HL-60/S4 (cell line): ENCODE measurements around the gene CTNS.

Experiments
- in situ Hi-C: fragments of 300-500 bp; cut with MboI; formaldehyde crosslinking; loops from 2 replicates; pipeline ENCODE4 v1.14.3; 2022; ENCODE audit warnings: low sequenced_read_pairs

CTNS gene

DNA sequence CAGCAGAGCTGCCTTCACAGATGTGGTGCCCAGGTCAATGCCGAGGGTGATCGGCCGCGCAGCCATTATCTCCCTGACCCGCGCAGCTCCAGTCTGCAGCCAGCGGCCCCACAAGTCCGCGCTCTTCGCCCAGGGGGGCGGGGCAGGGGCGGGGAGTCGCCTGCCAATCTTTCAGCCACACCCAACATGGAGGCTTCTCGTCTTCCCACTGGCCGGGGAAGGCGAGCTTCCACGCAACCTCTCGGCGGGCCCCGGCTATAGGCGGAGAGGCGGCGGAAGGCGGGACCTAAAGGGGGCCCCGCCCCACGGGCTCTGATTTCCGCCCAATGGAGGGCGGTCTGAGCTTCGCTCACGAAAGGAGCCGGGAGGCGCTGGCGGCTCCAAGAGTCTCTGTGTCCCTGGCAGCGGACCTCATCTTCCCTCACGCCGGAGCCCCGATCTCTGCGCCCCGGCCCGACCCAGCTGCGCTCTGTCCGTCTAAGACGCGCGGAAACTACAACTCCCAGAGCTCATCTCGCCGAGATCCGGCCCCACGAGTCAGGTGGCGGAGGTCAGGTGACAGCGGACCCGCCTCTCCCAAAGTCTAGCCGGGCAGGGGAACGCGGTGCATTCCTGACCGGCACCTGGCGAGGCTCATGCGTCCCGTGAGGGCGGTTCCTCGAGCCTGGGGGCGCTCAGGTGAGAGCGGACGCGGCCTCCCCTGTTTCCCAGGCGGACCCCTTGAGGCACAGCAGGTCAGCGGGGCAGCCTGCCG lies at the start of gene CTNS, which contains the start of gene SHPK:
TSS of gene CTNS (plus strand) at position 607 of the 754 bp plus-strand sequence. CDS start 3,447 bp downstream, outside the sequence.
TSS of gene SHPK (minus strand) at position 97 of the 754 bp plus-strand sequence. CDS start at position 66, 31 bp downstream.
- in situ Hi-C loops: no loop called here

DNA sequence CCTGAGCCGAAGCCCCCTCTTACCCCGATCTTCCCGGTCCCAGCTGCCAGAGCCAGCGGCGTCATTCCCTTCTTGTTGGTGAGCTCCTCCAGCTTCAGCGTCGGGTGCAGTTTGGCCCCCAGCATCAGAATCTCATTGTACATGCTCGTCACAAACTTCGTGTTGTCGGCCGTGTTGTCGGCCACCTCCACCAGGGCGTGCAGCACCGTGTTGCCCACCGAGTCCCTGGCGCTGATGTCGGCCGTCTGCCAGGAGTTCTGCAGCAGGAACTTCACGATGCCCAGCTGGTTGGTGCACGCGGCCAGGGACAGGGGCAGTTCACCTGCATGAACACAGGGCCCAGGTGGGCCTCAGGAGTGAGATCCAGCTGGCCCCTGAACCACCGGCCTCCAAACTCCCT lies 46.8 kb upstream of the CTNS start:
- in situ Hi-C loops: no loop called here

DNA sequence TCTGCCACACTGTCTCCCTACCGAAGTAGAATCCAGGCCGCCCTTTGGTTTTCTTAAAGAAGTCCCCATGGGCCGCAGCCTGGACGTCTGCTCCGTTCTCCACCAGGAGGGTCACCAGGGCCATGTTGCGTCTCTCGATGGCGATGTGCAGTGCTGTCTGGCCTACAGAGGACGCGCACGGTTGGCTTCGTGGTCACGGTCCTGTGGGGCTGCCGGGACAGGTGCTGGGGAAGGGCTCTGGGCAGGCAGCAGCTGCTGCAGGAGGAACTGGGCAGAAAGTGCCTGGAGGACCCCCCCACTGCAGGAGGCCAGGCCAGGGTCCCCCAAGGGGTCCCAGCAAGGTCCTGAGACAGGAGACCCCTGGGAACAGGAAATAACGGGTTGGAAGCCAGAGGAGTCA lies 46.3 kb upstream of the CTNS start:
- in situ Hi-C loops: no loop called here

DNA sequence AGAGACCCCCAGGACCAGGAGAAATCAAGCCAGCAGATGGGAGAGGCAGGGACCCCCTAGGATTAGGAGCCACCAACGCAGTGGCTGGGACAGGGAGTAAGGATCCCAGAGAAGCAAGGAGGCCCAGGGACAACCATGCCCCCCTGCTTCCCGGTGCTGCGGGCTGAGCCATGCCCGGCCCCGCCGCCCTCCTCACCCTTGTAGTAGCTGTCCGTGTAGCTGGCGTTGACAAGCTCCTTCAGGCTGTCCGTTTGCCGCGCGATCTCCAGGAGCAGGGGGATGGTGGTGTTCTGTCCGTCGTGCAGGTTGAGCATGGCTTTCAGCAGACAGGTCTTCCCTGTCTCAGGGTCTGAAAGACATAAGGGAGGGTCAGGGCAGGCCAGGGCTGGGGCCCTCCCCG lies 45.8 kb upstream of the CTNS start:
- in situ Hi-C loops: no loop called here

DNA sequence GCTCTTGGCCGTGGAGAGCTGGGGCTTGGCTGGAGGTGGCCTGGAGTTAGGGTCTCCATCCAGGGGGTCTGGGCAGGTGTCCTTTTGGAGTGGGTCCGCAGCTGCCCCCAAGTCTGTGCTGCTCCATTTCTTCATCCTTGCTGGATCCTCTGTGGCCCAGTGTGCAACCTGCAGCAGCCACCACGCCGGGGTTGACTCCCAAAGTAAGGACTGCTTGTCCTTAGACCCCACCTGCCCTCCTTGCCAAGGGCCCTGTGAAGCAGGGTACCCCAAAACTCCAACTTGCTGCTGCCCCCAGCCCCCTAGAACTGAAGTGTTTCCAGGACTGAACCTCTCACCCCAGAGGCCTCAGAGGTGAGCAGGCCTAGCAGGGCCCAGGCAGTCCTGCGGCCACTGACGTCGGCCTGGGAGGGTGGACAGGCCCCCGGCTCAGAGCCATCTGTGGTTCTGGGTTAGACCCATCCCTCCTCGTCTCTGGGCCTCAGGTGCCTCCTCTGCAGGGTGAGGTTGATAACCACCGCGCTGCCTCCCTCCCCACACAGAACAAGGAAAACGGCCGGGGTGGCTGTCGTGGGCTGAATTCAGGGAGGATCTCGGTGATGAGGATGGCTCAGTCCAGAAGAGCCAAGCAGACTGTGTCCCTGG lies 44.2 kb upstream of the CTNS start:
- in situ Hi-C loops: no loop called here

DNA sequence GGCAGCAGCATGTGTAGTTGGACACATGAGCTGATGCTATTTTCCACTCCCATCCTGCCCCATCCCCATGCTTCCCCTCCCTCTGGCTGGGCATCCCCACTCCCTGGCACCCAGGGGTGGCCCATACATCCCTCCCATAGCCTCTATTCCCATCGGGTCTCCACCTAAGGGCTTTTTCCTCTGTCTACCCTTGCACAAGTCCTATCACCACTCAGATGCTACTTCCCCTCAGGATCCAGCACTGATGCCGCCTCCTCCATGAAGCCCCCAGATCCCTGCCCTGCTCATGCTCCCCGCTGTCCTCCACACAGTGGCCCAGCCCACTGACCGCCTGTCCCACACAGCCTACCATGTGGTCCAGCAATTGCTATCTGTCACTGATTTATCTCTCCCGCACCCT lies 43.2 kb upstream of the CTNS start:
- in situ Hi-C loops: no loop called here

DNA sequence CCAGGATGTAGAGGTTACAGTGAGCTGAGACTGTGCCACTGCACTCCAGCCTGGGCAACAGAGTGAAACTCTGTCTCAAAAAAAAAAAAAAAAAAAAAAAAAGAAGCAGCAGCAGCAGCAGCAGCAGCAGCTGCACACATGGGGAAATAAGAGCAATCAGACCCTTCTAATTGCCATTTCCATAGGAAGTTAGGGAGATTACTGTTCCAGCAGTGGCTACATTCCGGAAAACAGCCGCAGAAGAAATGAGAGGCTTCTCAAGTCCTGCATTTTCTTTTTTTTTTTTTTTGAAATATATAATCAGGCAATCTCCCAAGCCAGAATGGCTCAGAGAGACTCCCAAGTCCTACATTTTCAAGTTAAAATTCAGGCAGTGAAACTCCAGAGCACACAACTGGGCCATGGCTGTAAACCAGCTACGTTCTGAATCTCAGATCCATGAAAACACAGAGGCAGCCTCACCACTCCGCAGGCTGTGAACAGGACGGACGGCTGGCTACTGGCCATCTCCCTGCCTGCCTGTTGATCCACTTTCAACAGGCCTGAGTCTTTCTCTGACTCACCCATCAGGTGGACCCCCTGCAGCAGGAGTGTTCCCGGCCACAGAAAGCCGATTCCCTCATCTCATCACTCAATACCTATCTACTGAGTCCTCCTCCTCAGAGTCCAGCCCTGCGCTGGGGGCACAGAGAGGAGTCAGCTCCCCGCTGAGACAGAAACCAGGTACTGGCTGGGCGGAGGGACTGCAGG lies 42.3 kb upstream of the CTNS start:
- in situ Hi-C loops: no loop called here

DNA sequence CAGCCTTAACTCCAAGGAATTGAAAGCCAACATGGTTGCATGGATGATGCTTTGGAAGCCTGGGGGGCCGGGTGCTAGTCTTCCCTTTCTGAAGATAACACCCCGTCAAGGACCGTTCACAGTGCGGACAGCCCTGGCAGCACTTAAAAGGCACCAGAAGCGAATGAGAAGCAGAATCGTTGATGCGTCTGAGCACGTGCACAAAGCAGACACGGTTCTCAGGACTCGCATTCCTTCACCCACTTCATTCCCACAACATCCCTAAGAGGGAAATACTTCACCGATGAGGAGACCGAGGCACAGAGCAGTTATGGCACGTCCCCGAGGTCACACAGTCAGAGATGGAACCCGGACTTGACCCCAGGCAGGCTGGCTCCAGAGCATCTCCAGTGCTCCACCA lies 41.6 kb upstream of the CTNS start:
- in situ Hi-C loops: no loop called here

DNA sequence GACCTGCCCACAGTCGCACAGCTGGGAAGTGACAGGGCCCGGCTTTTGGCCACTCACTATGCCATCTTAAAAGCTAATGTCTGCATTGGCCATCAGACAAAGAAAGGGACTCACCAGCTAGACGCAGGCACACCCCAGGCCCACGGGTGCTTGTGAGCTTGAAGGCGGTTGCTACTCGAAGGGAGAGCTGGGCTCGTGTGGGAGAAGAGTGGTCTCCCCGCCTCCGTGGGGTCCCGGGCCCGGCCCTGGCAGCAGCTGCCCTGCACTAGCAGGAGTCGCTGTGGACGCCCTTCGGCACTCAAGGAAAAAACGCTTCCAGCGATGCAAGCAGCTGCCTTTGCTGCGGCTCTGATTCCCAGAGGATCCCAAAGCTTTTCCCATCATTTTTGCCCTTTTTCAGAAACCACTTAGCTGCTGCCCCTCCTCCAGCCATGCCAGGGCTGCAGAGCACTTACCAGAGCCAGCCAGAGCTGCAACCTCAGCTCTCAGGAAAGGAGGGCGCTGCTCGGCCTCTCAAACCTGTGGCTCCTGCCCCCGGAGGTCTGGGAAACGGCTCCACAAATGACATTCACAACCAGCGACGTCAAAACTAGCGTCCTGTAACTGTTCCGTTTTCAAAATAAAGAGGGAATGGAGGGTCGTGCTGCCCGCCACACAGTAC lies 39.6 kb upstream of the CTNS start:
- in situ Hi-C loops: no loop called here

DNA sequence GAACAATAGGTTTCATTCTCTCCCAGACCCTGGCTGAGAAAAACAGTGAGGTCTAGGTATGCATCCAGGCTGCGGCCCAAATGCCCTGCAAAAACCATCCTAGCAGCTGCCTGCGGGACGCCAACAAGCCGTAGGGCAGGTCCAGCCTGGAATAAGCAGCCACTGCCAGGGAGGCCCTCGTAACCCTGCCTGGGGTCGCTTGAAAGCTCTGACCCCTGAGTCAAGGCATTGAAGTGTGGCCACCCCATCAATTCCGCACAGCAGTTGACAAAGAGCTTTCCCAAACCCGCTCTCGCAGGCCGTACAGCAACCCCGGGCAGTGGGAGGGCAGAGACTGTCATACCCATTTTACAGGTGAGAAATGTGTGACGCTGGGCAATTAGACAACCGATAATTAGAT lies 38.5 kb upstream of the CTNS start:
- in situ Hi-C loops: no loop called here

DNA sequence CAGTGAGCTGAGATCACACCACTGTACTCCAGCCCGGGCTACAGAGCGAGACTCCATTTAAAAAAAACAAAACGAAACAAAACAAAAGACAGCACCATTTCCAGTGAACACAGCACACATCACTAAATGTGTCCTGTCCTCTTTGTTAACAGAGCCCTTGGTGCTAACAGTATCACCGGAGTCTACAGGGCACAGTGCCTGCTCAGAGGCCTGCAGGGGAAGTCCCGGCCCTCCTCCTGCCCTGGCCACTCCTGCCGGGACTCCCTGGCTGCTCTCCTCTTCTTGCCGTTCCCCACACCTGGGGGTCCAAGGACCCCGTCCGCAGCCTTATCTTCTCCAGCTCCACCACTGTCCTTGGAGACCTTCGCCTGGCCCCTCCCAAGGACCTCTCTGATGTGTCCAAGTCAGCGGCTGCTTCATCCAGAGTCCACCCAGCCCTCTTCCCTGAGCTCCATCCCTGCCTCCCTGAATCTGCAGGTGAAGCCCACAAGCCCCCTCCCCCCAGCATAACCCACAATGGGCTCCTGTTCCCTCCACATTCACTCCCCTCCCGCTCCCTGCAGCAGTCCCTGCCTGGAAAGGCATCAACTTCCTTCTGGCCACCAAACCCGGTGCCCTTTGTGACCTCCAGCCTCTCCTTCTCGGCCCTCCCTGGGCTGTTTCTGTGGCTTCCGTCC lies 35.9 kb upstream of the CTNS start:
- in situ Hi-C loops: no loop called here

DNA sequence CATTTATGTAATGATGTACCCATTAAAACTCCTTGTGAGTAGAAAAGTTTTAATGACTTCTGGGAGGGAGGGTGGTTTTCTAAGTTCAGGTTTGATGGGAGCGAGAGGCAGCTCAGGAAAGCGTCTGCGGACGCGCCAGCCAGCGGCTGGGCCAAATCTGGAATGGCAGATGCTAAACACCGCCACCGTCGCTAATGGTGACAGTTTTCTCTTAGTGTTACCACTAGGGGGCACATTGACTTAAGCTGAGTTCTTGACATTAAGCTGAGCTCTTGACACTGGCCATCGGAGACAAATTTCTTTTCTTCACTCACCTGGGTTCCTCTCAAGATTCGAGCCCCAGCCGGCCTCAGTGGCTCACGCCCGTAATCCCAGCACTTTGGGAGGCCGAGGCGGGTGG lies 34.1 kb upstream of the CTNS start:
- in situ Hi-C loops: no loop called here

DNA sequence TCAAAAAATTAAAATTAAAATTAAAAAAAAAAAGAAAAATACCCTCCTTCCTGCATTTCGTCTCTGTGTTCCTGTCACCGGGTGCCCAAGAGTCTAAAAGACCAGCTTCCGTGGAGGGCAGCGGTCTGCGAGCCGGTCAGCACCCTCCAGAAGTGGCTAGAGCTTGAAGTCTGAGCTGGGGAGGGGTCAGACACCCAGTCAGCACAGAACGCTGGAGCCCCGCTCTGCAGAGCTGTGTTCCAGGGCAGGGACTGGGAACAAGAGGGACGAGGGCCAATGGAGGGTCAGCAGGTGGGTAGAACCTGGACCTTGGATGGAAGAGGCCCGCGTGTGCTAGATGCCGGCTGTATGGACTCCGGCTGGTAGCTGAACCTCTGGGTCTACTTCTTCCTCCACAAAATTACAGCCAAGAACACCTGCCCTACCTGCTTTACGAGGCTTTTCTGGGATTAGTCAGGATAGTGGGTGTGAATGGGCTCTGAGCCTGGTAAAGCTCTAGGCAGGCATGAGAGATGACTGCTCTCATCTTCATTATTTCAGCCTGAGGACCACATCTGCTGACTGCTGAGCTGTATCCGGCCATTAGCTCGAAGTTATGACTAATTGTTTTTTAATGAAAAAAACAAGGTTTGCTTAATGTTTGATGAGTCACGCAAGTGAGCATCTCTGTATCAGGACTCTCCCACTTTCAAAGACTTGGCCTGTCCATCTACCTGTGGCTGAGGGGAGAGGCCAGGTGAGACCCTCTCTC lies 33.3 kb upstream of the CTNS start:
- in situ Hi-C loops: no loop called here

DNA sequence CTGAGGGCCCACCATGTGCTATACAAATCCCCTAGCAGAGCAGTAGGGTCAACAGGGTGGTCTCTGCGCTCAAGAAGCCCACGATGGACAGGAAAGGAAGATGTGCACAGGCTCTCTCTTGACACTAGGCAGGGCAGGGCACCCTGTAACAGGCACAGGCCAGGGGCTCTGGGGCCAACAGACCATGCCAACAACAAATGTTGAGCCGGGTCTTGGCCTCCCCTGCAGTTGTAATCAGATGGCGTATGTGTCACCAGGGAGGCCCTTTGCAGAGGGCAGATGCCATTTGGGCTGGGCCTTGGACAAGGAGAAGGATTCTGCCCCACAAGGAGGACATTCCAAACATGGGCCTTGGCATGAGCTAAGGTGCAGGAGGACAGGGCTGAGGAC lies 32.7 kb upstream of the CTNS start:
- in situ Hi-C loops: no loop called here

DNA sequence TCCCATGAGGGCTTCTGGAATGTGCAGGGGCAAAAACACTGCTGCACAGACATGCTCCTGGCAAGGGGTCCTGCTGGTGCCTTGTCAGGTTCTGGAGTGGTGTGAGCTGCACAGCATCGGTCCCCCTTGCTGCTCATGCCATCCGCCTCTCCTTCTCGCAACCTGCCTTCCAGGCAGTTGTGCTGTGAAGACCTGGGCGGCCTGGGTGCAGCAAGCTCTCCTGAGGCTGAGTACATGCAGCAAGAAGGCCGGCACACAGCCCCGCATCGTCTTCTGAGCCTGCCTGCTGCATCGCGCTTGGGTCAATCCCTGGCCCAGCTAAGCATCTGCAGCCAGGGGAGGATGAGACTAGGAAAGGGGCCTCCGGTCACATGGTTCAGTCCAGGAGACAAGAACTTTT lies 26.9 kb upstream of the CTNS start:
- in situ Hi-C loops: no loop called here

DNA sequence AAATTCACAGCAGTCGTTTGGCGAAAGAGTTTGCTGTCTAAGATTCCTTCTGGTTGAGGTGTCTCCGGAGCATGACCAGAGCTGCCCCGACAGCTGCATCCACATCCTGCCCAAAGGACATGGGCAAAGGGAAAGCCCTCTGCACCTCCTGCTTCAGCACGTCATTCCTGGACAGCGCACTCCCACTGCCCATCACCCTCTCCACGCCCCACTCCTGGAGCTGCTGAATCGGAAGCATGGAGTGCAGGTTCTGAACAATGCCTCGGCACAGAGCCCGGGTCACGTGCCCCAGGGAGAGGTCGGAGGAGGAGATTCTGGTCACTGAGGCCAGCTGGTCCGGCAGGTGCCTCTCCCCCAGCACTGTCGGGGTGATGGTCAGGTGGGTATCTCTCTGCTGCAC lies 26.0 kb upstream of the CTNS start:
- in situ Hi-C loops: no loop called here

DNA sequence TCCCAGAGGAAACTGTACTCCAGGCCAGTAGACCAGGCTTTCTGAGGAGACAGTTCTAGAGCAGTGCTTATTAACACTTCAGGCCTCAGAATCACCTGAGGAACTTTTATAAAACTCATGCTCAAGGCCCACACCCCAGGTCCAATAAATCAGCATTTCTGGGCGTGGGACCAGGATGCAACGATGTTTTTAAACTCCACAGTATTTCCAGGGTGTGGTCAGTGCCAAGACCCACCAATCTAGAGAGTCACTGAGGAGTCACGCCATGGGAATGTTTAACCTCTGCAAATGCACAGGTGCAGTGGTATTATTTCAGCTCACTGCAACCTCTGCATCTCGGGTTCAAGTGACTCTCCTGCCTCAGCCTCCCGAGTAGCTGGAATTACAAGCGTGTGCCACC lies 23.4 kb upstream of the CTNS start:
- in situ Hi-C loops: no loop called here

DNA sequence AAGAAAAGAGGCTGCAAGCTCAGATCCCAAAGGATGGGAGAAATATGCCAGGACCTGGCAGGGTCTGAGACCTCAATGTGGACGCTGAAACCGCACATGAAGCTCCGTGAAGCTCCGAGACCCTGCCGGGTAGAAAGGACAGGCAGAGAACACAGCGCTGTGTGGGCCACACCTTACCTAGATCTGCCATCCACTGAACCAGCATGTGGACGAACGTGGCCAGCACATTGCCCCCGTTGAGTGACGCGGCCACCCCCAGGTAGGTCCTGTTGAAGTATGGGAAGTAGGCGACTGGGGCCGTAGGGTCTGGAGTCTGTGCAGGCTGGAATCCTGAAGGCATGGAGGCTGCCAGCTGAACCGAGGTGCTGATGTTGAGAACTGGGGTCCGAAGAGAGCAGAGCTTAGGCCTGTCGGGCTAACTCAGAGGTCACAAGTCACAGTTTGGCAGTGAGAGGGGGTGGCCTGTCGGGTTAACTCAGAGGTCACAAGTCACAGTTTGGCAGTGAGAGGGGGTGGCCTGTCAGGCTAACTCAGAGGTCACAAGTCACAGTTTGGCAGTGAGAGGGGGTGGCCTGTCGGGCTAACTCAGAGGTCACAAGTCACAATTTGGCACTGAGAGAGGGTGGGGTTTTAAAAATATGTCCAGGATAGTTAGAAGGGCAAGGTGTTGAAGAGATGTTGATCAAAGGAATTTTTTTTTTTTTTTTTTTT lies 21.2 kb upstream of the CTNS start:
- in situ Hi-C loops: no loop called here

DNA sequence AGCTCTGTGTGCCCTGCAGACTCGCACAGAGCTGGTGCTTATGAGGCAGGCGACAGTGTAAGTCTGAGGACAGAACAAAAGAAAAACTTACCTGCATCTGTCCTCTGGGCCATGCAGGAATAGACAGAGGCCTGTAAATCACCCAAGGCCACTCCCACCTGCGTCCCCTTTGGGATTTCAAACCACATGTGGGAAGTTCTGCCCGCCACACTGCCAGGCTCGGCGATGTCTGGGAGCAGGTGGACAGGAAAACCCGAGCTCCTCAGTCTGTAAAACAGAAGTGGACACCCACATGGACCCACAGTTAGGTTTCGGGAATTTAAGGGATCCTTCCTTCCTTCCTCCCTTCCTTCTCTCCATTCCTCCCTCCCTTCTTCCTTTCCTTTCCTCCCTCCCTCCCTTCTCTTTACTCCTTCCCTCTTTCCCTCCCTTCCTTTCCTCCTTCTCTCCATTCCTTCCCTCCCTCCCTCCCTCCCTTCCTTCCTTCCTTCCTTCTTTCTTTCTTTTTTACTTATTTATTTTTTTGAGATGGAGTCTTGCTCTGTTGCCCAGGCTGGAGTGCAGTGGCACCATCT lies 15.3 kb upstream of the CTNS start:
- in situ Hi-C loops: no loop called here
